Keratinocyte (primary cell): ENCODE data around the gene CARD8.
A peak's percentile ranks its signal among the peaks of the same experiment; 100 is the strongest.

ENCODE experiments used
- CTCF ChIP-seq, 3 experiments: IDR thresholded peaks in 1 of 3; conservative IDR thresholded peaks in 1 of 3; optimal IDR thresholded peaks in 1 of 3; 2 replicates in 2 of 3; 3 replicates in 1 of 3; pipeline versions ENCODE3 to v1.5.1; 2011; ENCODE audit warnings: low read length in 3 of 3, mild to moderate bottlenecking in 3 of 3, moderate library complexity in 2 of 3, control low read depth in 1 of 3, inconsistent platforms in 1 of 3; ENCODE audit not compliant: insufficient read depth in 2 of 3; ENCODE audit errors: extremely low read depth in 1 of 3
- EZH2 ChIP-seq: IDR thresholded peaks from one replicate; pipeline ENCODE4 v1.6.1; 2012; ENCODE audit warnings: inconsistent platforms, mild to moderate bottlenecking, low read length, moderate library complexity

GRCh38 chr19:48169939-48170803 lies 85.5 kb downstream of the CARD8 start, which contains the start of the genes LIG1 and ZSWIM9:
- TF ChIP-seq EZH2 (no peak), CTCF (optimal IDR thresholded peaks at IDR 0.05 in 1 of 3, IDR thresholded peaks at IDR 0.05 in 1 of 3, conservative IDR thresholded peaks at IDR 0.05 in 1 of 3; ENCODE audit: extremely low read depth in 1 of 3, insufficient read depth in 2 of 3, low read length in 3 of 3) (peak in 2 of 3 experiments; percentile 1 to 7)
